GM06990 (cell line): ENCODE measurements around the gene DDI2.

ENCODE experiments used
- DNase-seq: peaks from one replicate; pipeline ENCODE4 v3.0.0-alpha.2; 2011; ENCODE audit not compliant: insufficient read length; ENCODE audit errors: extremely low read depth
- H3K27me3 ChIP-seq: replicated peaks from 2 replicates; pipeline ENCODE4 v1.6.0; 2011; ENCODE audit warnings: low read length; ENCODE audit not compliant: control insufficient read depth, insufficient read depth
- H3K36me3 ChIP-seq: 2 replicates; pipeline ENCODE4 v1.5.1; 2011; ENCODE audit warnings: low read length; ENCODE audit not compliant: control insufficient read depth, insufficient read depth
- H3K4me3 ChIP-seq: replicated peaks from 2 replicates; pipeline ENCODE4 v1.5.1; 2011; ENCODE audit warnings: low read depth, mild to moderate bottlenecking, control low read depth, low read length
- TF ChIP-seq, protein P1 (sequence below): IDR thresholded peaks from 2 replicates; pipeline ENCODE4 v1.5.1; 2011; ENCODE audit warnings: low read length, control low read depth, mild to moderate bottlenecking, inconsistent platforms; ENCODE audit not compliant: insufficient read depth, poor library complexity, severe bottlenecking

Gene DDI2

GRCh38 chr1:15667362-15667761 lies 50.1 kb downstream of the DDI2 start:
- Histone ChIP-seq H3K36me3 (no peaks in the 10 kb centered on the region), H3K4me3 (no peak overlapping the region), H3K27me3 (no peaks in the 10 kb centered on the region)
- no peak for DNase-seq
- TF ChIP-seq, protein P1, sequence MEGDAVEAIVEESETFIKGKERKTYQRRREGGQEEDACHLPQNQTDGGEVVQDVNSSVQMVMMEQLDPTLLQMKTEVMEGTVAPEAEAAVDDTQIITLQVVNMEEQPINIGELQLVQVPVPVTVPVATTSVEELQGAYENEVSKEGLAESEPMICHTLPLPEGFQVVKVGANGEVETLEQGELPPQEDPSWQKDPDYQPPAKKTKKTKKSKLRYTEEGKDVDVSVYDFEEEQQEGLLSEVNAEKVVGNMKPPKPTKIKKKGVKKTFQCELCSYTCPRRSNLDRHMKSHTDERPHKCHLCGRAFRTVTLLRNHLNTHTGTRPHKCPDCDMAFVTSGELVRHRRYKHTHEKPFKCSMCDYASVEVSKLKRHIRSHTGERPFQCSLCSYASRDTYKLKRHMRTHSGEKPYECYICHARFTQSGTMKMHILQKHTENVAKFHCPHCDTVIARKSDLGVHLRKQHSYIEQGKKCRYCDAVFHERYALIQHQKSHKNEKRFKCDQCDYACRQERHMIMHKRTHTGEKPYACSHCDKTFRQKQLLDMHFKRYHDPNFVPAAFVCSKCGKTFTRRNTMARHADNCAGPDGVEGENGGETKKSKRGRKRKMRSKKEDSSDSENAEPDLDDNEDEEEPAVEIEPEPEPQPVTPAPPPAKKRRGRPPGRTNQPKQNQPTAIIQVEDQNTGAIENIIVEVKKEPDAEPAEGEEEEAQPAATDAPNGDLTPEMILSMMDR: no peak

GRCh38 chr1:15668089-15668754 lies 51.0 kb downstream of the DDI2 start:
- no peak for DNase-seq
- TF ChIP-seq, protein P1: no peak
- H3K27me3 ChIP-seq: no peaks in the 10 kb centered on the region
- no peak overlapping the region for H3K4me3 ChIP-seq
- no peaks in the 10 kb centered on the region for H3K36me3 ChIP-seq

DNA sequence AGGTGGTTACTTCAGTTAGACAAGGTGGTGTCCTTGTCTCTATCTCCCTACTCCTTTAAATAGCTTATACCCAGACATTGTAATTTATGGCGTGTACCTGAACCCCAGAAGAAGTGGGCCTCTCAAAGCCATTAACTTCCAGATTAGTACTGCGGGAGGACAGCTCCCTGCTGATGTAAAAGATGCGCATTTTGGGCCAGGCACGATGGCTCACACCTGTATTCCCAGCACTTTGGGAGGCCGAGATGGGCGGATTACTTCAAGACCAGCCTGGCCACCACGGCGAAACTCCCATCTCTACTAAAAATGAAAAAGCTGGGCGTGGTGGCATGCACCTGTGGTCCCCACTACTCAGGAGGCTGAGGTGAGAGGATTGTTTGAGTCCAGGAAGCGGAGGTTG lies 51.8 kb downstream of the DDI2 start:
- H3K27me3 ChIP-seq: no peaks in the 10 kb centered on the region
- H3K36me3 ChIP-seq: no peaks in the 10 kb centered on the region
- TF ChIP-seq, protein P1: no peak
- no peak overlapping the region for H3K4me3 ChIP-seq
- DNase-seq: no peak

DNA sequence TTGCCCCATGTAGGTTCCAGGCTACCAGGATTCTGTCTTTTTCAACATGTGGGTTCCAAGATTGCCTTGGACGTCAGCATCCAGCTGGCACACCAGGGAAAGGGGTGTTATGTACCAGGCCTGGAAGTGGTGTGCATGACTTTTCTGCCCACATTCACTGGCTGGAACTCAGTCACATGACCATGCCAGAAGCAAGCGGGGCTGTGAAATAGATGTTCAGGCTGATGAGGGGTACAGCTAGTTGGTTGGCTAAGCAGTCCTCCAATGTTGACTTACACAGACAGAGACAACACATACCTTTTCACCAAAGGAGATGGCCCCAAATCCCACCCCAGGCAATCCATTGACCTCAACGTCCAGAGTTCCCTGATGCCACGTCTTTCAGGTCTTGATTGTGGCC lies 52.6 kb downstream of the DDI2 start:
- TF ChIP-seq, protein P1: no peak
- Histone ChIP-seq H3K4me3 (no peak overlapping the region), H3K27me3 (no peaks in the 10 kb centered on the region), H3K36me3 (no peaks in the 10 kb centered on the region)
- DNase-seq: no peak

- DNase-seq: no peak
- TF ChIP-seq, protein P1: no peak
- H3K4me3 ChIP-seq: no peak overlapping the region
- H3K36me3 ChIP-seq: no peaks in the 10 kb centered on the region
- no peaks in the 10 kb centered on the region for H3K27me3 ChIP-seq
Observed at GRCh38 chr1:15671430-15671829, 54.2 kb downstream of the DDI2 start.
